Kidney epithelial cell (primary cell): ENCODE results near the gene CUBN. TPM values are rescaled to one million over a fixed set of nuclear protein-coding genes. Genes with fewer than 3 reads are reported as not detected.
"Not testable (repeated sequence)": the region's sequence is repeated elsewhere in the genome, so short reads cannot be mapped to it uniquely, and the experiment has no call there.

Experiments used
- DNase-seq: peaks from one replicate; pipeline ENCODE4 v3.0.0-alpha.2; 2010; ENCODE audit warnings: low read depth
- H3K27me3 ChIP-seq: 2 replicates; pipeline ENCODE4 v1.6.0; 2011; ENCODE audit warnings: low read length; ENCODE audit not compliant: control insufficient read depth, insufficient read depth
- H3K36me3 ChIP-seq: 2 replicates; pipeline ENCODE4 v1.5.1; 2011; ENCODE audit warnings: low read length; ENCODE audit not compliant: control insufficient read depth, insufficient read depth
- H3K4me3 ChIP-seq: 2 replicates; pipeline ENCODE4 v1.5.1; 2011; ENCODE audit warnings: low read depth, mild to moderate bottlenecking, control low read depth, low read length
- total RNA-seq: library from RNA; depleted of rRNA; stranded (reverse); fragments of >200 nt; gene quantifications from 2 replicates; pipeline ENCODE4 v1.2.3, GENCODE V29; 2015
- TF ChIP-seq, protein P1 (sequence below): IDR thresholded peaks from 2 replicates; pipeline ENCODE4 v1.5.1; 2011; ENCODE audit warnings: mild to moderate bottlenecking, moderate library complexity, low read length, control low read depth, inconsistent platforms; ENCODE audit not compliant: insufficient read depth, poor library complexity, severe bottlenecking

Gene CUBN
- total RNA-seq, 1 donor from 2014 or later = 1.3 TPM

DNA sequence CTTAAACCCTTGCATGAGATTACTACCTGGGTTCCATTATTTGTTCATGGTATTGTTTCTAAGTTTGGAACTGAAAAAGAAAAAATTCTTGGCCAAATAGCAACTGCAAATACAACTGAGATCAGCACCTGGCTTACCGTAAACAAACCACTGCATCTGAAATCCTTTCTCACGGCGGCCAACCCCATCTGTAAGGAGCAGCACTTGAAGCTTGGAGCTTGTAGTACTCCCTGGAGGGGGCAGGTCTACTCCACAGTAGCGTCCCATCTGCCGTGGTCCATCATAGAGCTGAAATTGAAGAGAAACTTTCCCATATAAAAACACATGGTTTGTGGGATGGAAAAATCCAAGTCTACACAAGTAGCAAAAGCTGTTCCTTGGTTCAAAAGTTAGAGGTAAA is 109.9 kb downstream of the CUBN start:
- no peak for DNase-seq
- H3K4me3 ChIP-seq = no peak overlapping the region
- no peaks in the 10 kb centered on the region for H3K27me3 ChIP-seq
- TF ChIP-seq, protein P1, sequence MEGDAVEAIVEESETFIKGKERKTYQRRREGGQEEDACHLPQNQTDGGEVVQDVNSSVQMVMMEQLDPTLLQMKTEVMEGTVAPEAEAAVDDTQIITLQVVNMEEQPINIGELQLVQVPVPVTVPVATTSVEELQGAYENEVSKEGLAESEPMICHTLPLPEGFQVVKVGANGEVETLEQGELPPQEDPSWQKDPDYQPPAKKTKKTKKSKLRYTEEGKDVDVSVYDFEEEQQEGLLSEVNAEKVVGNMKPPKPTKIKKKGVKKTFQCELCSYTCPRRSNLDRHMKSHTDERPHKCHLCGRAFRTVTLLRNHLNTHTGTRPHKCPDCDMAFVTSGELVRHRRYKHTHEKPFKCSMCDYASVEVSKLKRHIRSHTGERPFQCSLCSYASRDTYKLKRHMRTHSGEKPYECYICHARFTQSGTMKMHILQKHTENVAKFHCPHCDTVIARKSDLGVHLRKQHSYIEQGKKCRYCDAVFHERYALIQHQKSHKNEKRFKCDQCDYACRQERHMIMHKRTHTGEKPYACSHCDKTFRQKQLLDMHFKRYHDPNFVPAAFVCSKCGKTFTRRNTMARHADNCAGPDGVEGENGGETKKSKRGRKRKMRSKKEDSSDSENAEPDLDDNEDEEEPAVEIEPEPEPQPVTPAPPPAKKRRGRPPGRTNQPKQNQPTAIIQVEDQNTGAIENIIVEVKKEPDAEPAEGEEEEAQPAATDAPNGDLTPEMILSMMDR = no peak
- no peaks in the 10 kb centered on the region for H3K36me3 ChIP-seq

DNA sequence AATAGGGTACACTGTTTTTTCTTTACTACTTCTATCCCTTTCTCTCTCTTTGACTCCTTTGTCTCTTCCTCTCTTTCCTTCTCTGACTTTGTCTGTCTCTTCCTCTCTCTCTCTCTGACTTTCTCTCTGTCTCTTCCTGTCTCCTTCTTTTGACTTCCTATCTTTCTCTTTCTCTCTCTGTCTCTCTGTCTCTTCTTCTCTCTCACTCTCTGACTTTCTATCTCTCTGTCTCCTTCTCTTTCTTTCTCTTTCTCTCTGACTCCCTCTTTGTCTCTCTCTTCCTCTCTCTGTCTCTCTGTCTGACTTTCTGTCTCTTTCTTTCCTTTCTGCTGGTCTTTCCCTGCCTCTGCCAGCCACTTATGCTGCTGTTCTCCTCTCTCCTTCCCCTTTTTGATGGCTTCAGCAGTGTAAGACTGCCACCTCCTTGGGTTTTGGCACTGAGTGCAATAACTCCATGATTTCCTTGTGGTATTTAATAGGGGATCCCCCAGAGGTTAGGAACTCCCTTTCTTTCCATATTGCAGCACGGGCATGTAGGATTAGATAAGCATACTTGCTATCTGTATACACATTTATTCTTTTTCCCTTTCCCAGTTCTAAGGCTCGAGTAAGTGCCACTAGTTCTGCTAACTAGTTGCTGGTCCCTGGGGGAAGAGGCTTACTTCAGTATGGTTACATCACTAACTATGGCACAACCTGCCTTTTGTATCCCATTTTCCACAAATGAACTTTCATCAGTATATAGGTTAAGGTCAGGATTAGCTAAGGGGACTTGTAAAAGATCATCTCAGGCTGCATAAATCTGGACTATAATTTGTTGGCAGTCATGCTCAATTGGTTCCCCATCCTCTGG is 116.3 kb downstream of the CUBN start:
- not testable (repeated sequence) for H3K4me3 ChIP-seq, DNase-seq, H3K36me3 ChIP-seq, H3K27me3 ChIP-seq

DNA sequence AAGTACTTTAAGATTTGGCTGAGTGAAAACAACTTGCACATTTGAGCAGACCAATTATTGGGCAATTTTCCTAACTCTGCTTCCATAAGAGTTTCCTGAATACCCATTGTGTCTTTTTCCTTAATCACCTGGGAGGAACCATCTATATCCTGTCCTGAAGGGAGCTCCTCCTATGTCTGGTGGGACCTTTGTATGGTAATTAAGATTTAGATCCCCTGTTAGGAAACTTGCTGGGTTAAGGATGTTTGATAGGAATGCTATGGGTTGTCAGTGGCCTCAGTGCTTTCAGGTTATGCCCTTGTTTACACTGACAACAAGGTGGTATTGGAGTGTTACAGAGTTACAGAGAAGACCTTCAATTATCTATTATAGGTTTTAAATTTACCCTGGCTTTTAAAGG is 116.9 kb downstream of the CUBN start:
- DNase-seq, H3K27me3 ChIP-seq, H3K4me3 ChIP-seq, H3K36me3 ChIP-seq: not testable (repeated sequence)

DNA sequence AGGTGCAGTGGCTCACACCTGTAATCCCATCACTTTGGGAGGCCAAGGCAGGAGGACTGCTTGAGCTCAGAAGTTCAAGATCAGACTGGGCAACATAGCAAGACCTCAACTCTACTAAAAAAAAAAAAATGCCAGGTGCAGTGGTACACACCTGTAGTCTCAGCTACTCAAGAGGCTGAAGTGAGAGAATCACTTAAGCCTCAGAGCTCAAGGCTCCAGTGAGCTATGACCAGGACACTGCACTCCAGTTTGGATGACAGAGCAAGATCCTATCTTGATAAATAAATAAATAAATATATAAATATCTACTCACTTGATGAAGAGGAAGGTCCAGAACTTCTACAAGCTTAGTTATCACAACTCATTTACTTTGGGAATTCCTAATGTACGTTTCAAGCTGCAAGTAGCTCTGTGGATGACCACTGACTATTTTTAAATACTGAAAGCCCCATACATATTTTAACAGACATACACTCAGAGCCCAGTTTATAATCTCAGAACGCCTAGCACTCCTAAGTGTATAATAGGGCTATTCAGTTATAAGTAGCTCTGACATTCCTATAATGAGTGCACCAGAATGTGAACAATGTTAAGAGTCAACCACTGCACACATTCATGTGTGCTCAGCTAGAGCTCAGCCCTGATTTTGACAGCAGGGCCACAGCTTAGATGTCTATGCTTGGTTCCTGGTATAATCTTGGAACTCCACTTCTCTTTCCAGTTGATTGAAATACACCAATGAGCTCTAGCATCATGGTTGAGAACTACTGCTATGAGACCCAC is 119.1 kb downstream of the CUBN start:
- H3K36me3 ChIP-seq = no peaks in the 10 kb centered on the region
- H3K4me3 ChIP-seq = no peak overlapping the region
- TF ChIP-seq, protein P1 = no peak
- no peaks in the 10 kb centered on the region for H3K27me3 ChIP-seq
- DNase-seq = no peak

DNA sequence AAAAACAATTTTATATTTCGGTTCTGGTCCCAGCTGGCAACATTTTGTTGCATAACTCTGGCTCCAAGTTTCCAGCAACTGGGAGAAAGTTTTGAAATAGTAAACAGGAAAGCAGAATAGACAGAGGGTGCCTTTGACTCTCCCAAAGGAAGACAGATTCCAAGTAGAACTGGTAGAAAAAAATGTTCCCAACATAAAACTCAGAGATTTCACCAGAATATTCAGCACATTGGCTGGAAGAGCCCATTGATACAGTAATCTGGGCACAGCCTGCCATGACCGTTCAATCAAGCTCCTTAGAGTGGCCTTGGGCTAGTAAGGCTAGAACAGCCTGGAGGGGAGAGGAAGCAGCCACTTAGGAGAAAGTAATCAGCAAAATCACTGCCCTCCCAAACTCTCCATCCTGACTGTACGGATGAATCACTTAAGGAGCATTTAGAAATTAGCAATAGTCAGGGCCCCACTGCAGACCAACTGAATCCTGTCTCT is 120.4 kb downstream of the CUBN start:
- TF ChIP-seq, protein P1 = no peak
- Histone ChIP-seq H3K36me3 (no peaks in the 10 kb centered on the region), H3K27me3 (no peaks in the 10 kb centered on the region), H3K4me3 (no peak overlapping the region)
- DNase-seq = no peak

DNA sequence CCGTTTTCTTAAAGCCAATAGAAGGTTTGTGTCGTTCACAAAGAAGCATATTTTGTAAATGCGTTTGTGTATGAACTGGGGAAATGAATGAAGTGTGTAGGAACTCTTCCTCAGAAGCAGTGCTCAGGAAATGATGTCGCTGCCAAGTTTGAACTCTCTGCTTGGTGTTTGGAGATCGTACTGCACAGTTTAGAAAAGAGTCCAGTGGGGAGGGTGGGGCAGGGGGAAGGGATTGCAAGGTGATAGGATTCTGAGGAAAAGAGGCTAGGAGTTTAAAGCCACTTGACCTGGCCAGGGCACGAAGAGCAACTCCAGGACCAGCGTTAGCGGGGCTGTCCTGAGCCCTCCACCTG is 122.2 kb downstream of the CUBN start:
- no peak overlapping the region for H3K4me3 ChIP-seq
- no peaks in the 10 kb centered on the region for H3K36me3 ChIP-seq
- TF ChIP-seq, protein P1 = no peak

More for the DNA sequence above, 122.2 kb downstream of the CUBN start:
- DNase-seq = no peak
- no peaks in the 10 kb centered on the region for H3K27me3 ChIP-seq
